Measurements from ENCODE around the gene RICTOR. TPM values are rescaled to one million over a fixed set of nuclear protein-coding genes. Genes with fewer than 3 reads are reported as not detected.
A peak's percentile ranks its signal among the peaks of the same experiment; 100 is the strongest.

RICTOR gene
- polyA plus RNA-seq, 3 donors, result 3.5 to 12.8 (median 7.0) TPM

DNA sequence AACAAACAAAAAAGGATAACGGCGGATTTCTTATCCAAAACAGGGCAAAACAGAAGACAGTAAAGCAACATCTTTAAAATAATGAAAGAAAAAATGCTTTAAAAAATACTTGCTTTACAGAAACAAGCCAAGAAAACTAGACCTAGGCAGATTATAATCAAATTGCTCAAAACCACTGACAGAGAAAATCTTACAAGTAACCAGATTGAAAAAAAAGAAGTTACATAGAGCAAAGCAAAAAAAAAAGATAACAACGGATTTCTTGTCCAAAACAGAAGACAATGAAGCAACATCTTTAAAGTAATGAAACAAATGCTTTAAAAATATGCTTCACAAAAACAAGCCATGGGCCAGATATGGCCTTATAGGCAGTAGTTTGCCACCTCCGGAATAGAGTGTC lies 51.1 kb downstream of the RICTOR start:
- no peaks in the 10 kb centered on the region for H3K27me3 Mint-ChIP-seq (ENCODE audit: low read depth in 3 of 3)
- no peak overlapping the region for H3K9ac ChIP-seq (ENCODE audit: insufficient read depth, low read length, poor library complexity, severe bottlenecking)
- H2AFZ ChIP-seq (ENCODE audit: insufficient read depth, low read depth, low read length, poor library complexity, severe bottlenecking), result no peak overlapping the region
- no peak overlapping the region for H3K27ac Mint-ChIP-seq
- no peak overlapping the region for H3K4me3 ChIP-seq (replicated peaks in 1 of 3; ENCODE audit: low read depth in 2 of 3, low read length in 3 of 3)
- no peak overlapping the region for H3K4me3 Mint-ChIP-seq
- peaks cover 14 to 27% of the 10 kb centered on the region in 2 donors for H3K4me1 ChIP-seq (ENCODE audit: control insufficient read depth in 1 of 2, insufficient read depth in 2 of 2, low read length in 2 of 2)
- H3K27ac ChIP-seq (ENCODE audit: low read depth in 1 of 2, low read length in 2 of 2), result no peak overlapping the region
- peaks cover 3 to 8% (median 6%) of the 10 kb centered on the region in 7 donors for H3K9me3 Mint-ChIP-seq
- peaks cover 72% of the 10 kb centered on the region for H3K79me2 ChIP-seq (ENCODE audit: insufficient read depth, low read length)
- TF ChIP-seq, protein P1, sequence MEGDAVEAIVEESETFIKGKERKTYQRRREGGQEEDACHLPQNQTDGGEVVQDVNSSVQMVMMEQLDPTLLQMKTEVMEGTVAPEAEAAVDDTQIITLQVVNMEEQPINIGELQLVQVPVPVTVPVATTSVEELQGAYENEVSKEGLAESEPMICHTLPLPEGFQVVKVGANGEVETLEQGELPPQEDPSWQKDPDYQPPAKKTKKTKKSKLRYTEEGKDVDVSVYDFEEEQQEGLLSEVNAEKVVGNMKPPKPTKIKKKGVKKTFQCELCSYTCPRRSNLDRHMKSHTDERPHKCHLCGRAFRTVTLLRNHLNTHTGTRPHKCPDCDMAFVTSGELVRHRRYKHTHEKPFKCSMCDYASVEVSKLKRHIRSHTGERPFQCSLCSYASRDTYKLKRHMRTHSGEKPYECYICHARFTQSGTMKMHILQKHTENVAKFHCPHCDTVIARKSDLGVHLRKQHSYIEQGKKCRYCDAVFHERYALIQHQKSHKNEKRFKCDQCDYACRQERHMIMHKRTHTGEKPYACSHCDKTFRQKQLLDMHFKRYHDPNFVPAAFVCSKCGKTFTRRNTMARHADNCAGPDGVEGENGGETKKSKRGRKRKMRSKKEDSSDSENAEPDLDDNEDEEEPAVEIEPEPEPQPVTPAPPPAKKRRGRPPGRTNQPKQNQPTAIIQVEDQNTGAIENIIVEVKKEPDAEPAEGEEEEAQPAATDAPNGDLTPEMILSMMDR (IDR thresholded peaks at IDR 0.05), result no peak
- intact Hi-C loops (cut with micrococcal nuclease), result no loop called here
- H3K27me3 ChIP-seq (ENCODE audit: control insufficient read depth in 2 of 2, insufficient read depth in 2 of 2, low read length in 2 of 2), result no peaks in the 10 kb centered on the region
- no peak for DNase-seq
- peaks cover 73% of the 10 kb centered on the region for H4K20me1 ChIP-seq (ENCODE audit: insufficient read depth, low read length)
- peaks cover 28 to 33% of the 10 kb centered on the region in 2 donors for H3K36me3 Mint-ChIP-seq
- peaks cover 51% of the 10 kb centered on the region for H3K4me1 Mint-ChIP-seq
- no peak overlapping the region for H3K4me2 ChIP-seq (replicated peaks; ENCODE audit: extremely low read depth, low read length, poor library complexity, severe bottlenecking)
- no CpG with 5 or more reads among the region's 4 CpGs for WGBS (ENCODE audit: insufficient coverage)
- peaks cover 0 to 2% of the 10 kb centered on the region in 2 donors for H3K9me3 ChIP-seq (replicated peaks in 1 of 2; ENCODE audit: control insufficient read depth in 1 of 2, insufficient read depth in 1 of 2, low read length in 2 of 2)
- peaks cover 13 to 21% of the 10 kb centered on the region in 2 donors for H3K36me3 ChIP-seq (replicated peaks in 1 of 2; ENCODE audit: control insufficient read depth in 1 of 2, insufficient read depth in 2 of 2, low read length in 2 of 2)

DNA sequence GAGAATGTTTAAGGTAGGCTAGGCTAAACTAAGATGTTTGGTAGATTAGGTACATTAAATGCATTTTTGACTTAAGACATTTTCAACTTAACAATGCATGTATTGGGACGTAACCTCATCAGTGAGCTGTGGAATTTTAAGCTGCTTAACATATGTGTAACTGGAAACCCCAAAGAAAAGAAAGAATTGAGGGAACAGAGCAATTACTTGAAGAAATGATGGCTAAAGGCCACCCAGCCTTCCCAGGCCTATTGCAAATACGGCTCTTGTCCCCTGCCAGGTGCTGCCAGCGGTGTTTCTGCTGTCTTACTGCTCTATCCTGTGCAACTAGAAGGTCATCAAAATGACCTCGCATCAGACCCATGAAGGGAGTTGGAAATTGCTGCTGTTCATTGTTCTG lies 52.0 kb downstream of the RICTOR start:
- H3K27ac Mint-ChIP-seq, result peak overlapping the region in 1 of 7 donors; percentile 31
- no peak overlapping the region for H3K27ac ChIP-seq (ENCODE audit: low read depth in 1 of 2, low read length in 2 of 2)

More for the DNA sequence above, 52.0 kb downstream of the RICTOR start:
- Mint-ChIP-seq H3K4me1 (peaks cover 55% of the 10 kb centered on the region), H3K36me3 (peaks cover 28% of the 10 kb centered on the region in 2 donors), H3K4me3 (no peak overlapping the region), H3K27me3 (ENCODE audit: low read depth in 3 of 3) (no peaks in the 10 kb centered on the region), H3K9me3 (peaks cover 0 to 4% (median 3%) of the 10 kb centered on the region in 7 donors)
- Histone ChIP-seq H3K4me2 (replicated peaks; ENCODE audit: extremely low read depth, low read length, poor library complexity, severe bottlenecking) (no peak overlapping the region), H3K9me3 (replicated peaks in 1 of 2; ENCODE audit: control insufficient read depth in 1 of 2, insufficient read depth in 1 of 2, low read length in 2 of 2) (no peaks in the 10 kb centered on the region), H3K4me3 (replicated peaks in 1 of 3; ENCODE audit: low read depth in 2 of 3, low read length in 3 of 3) (no peak overlapping the region), H2AFZ (ENCODE audit: insufficient read depth, low read depth, low read length, poor library complexity, severe bottlenecking) (no peak overlapping the region), H3K4me1 (ENCODE audit: control insufficient read depth in 1 of 2, insufficient read depth in 2 of 2, low read length in 2 of 2) (peaks cover 14 to 27% of the 10 kb centered on the region in 2 donors), H3K36me3 (replicated peaks in 1 of 2; ENCODE audit: control insufficient read depth in 1 of 2, insufficient read depth in 2 of 2, low read length in 2 of 2) (peaks cover 10 to 22% of the 10 kb centered on the region in 2 donors), H3K79me2 (ENCODE audit: insufficient read depth, low read length) (peaks cover 75% of the 10 kb centered on the region), H3K9ac (ENCODE audit: insufficient read depth, low read length, poor library complexity, severe bottlenecking) (no peak overlapping the region), H4K20me1 (ENCODE audit: insufficient read depth, low read length) (peaks cover 80% of the 10 kb centered on the region), H3K27me3 (ENCODE audit: control insufficient read depth in 2 of 2, insufficient read depth in 2 of 2, low read length in 2 of 2) (no peaks in the 10 kb centered on the region)
- no peak for DNase-seq
- TF ChIP-seq, protein P1 (IDR thresholded peaks at IDR 0.05), result no peak
- WGBS (ENCODE audit: insufficient coverage), result no CpG with 5 or more reads among the region's 4 CpGs
- intact Hi-C loops (cut with micrococcal nuclease), result no loop called here

Measured in CD14-positive monocyte (primary cell).